Ovary (tissue), 3 donors: Measurements from ENCODE around the gene ZBTB18.

ENCODE experiments used
- CTCF ChIP-seq, 3 donors: fragments of 450-650 bp in 2 of 3; fragments of 200-600 bp in 1 of 3; IDR thresholded peaks; one replicate each; pipeline versions ENCODE4 v1.5.1 to v1.8.0; 2016 to 2022; ENCODE audit warnings: antibody characterized with exemption in 3 of 3, mild to moderate bottlenecking in 1 of 3
- POLR2A ChIP-seq: fragments of 450-650 bp; IDR thresholded peaks from one replicate; pipeline ENCODE4 v1.6.1; 2017; ENCODE audit warnings: antibody characterized with exemption, mild to moderate bottlenecking, moderate library complexity
- donor health status: DM: no; HTN: no; CAD: no.

- TF ChIP-seq CTCF (IDR thresholded peaks at IDR 0.05) (no peak), POLR2A (no peak)
These were observed 39.6 kb downstream of the ZBTB18 start for GRCh38 chr1:244090645-244091044.
